DOHH2 (cell line): Measurements from ENCODE around the gene TEKT5.
"Not testable (repeated sequence)": the region's sequence is repeated elsewhere in the genome, so short reads cannot be mapped to it uniquely, and the experiment has no call there.

Experiments used
- H3F3A ChIP-seq: fragments of 200-600 bp; sonication (generic), shearing (Covaris generic); 2 replicates; pipeline ENCODE4 v1.6.0; 2016; ENCODE audit warnings: antibody characterized with exemption, mild to moderate bottlenecking; ENCODE audit not compliant: control insufficient read depth, insufficient read depth
- H3K27ac ChIP-seq: fragments of 200-600 bp; sonication (generic); 2 replicates; pipeline ENCODE4 v1.5.1; 2014; ENCODE audit warnings: low read depth, mild to moderate bottlenecking, low read length, moderate library complexity
- H3K27me3 ChIP-seq: fragments of 200-600 bp; sonication (generic); 2 replicates; pipeline ENCODE4 v1.6.1; 2014; ENCODE audit warnings: mild to moderate bottlenecking, low read length, mixed read lengths; ENCODE audit not compliant: control insufficient read depth
- H3K36me3 ChIP-seq: fragments of 200-600 bp; sonication (generic); 2 replicates; pipeline ENCODE4 v1.6.1; 2014; ENCODE audit warnings: mild to moderate bottlenecking, low read length, moderate library complexity, mixed read lengths; ENCODE audit not compliant: control insufficient read depth
- H3K4me1 ChIP-seq: fragments of 200-600 bp; sonication (generic); 2 replicates; pipeline ENCODE4 v1.6.1; 2014; ENCODE audit warnings: mild to moderate bottlenecking, low read length, mixed read lengths; ENCODE audit not compliant: control insufficient read depth
- H3K4me2 ChIP-seq: fragments of 200-600 bp; sonication (generic); 2 replicates; pipeline ENCODE4 v1.6.0; 2014; ENCODE audit warnings: mild to moderate bottlenecking, low read length, moderate library complexity
- H3K4me3 ChIP-seq: fragments of 200-600 bp; sonication (generic); 2 replicates; pipeline ENCODE4 v1.5.1; 2014; ENCODE audit warnings: mild to moderate bottlenecking, low read length, mixed read lengths
- H3K79me2 ChIP-seq: fragments of 200-600 bp; sonication (generic); 2 replicates; pipeline ENCODE4 v1.6.1; 2014; ENCODE audit warnings: mild to moderate bottlenecking, low read length, mixed read lengths; ENCODE audit not compliant: control insufficient read depth
- H3K9me2 ChIP-seq: fragments of 200-600 bp; sonication (generic); replicated peaks from 2 replicates; pipeline ENCODE4 v1.6.1; 2014; ENCODE audit warnings: mild to moderate bottlenecking, low read length, mixed read lengths; ENCODE audit not compliant: control insufficient read depth
- H3K9me3 ChIP-seq: fragments of 200-600 bp; sonication (generic); 2 replicates; pipeline ENCODE4 v1.6.1; 2014; ENCODE audit warnings: antibody characterized with exemption, low read length, mixed read lengths; ENCODE audit not compliant: control insufficient read depth, insufficient read depth
- H4K20me1 ChIP-seq: fragments of 200-600 bp; sonication (generic); 2 replicates; pipeline ENCODE4 v1.6.0; 2014; ENCODE audit warnings: low read depth, mild to moderate bottlenecking, antibody characterized with exemption, low read length, moderate library complexity; ENCODE audit not compliant: control insufficient read depth, insufficient read depth
- EZH2phosphoT487 ChIP-seq: fragments of 200-600 bp; sonication (generic); IDR thresholded peaks from 2 replicates; pipeline ENCODE4 v1.6.1; 2017; ENCODE audit warnings: borderline replicate concordance, mild to moderate bottlenecking, antibody characterized with exemption, low read length, moderate library complexity, mixed read lengths
- TF ChIP-seq, protein P1 (sequence below): fragments of 200-600 bp; sonication (generic); IDR thresholded peaks from one replicate; pipeline ENCODE4 v1.5.1; 2014; ENCODE audit warnings: antibody characterized with exemption, mild to moderate bottlenecking, low read depth, low read length; ENCODE audit not compliant: poor library complexity, severe bottlenecking

Gene TEKT5

DNA sequence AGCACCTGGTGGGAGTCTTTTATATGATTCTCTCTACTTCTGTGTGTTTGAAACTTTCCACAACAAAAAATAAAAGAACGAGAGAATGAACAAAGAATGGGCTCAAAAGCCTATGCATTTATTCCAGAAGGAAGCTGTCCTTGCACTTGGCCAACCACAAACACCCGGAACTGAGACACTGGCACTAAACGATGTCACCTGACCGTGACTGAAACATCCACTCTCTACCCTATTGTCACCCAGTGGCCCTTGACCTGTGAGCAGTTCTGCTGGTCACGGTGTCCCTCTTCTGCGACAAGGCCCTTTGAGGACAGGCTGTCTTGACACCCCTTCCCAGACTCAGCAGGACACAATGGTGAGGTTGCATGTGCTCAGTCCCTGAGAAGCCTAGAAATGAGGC is 56.6 kb downstream of the TEKT5 start:
- TF ChIP-seq, protein P1, sequence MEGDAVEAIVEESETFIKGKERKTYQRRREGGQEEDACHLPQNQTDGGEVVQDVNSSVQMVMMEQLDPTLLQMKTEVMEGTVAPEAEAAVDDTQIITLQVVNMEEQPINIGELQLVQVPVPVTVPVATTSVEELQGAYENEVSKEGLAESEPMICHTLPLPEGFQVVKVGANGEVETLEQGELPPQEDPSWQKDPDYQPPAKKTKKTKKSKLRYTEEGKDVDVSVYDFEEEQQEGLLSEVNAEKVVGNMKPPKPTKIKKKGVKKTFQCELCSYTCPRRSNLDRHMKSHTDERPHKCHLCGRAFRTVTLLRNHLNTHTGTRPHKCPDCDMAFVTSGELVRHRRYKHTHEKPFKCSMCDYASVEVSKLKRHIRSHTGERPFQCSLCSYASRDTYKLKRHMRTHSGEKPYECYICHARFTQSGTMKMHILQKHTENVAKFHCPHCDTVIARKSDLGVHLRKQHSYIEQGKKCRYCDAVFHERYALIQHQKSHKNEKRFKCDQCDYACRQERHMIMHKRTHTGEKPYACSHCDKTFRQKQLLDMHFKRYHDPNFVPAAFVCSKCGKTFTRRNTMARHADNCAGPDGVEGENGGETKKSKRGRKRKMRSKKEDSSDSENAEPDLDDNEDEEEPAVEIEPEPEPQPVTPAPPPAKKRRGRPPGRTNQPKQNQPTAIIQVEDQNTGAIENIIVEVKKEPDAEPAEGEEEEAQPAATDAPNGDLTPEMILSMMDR = no peak
- no peak for TF ChIP-seq EZH2phosphoT487
- H3F3A ChIP-seq = no peaks in the 10 kb centered on the region
- no peaks in the 10 kb centered on the region for H3K9me2 ChIP-seq
- no peaks in the 10 kb centered on the region for H3K27me3 ChIP-seq
- no peak overlapping the region for H3K27ac ChIP-seq
- H3K36me3 ChIP-seq = no peaks in the 10 kb centered on the region
- H4K20me1 ChIP-seq = no peaks in the 10 kb centered on the region
- no peak overlapping the region for H3K4me3 ChIP-seq
- H3K4me1 ChIP-seq = no peaks in the 10 kb centered on the region
- H3K79me2 ChIP-seq = no peaks in the 10 kb centered on the region
- H3K4me2 ChIP-seq = no peak overlapping the region
- no peaks in the 10 kb centered on the region for H3K9me3 ChIP-seq

DNA sequence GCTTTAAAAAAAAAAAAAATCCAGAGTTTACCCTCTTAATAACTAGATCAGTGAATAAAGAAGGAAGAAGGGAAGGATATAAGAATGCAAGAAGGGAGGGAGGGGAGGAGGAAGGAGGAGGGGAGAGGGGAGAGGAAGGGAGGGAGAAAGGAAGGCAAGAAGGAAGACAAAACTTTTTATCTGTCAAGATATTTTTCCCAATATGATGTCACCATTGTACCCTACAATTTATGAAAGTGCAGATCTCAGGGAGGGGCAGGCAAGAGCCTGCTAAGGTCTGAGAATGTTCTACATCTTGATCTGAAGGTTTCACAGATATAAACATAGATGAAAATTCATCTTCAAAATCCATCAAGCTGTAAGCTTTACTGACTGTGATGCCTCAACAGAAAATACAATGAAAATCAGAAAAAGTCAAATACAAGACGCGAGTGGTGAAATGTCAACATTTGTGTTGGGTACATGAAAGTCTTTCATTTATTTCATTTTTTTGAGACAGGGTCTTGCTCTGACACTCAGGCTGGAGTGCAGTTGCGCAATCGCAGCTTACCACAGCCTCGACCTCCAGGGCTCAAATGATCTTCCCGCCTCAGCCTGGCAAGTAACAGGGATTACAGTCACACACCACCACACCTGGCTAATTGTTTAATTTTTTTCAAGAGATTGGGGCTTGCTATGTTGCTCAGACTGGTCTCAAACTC is 57.2 kb downstream of the TEKT5 start:
- Histone ChIP-seq H4K20me1 (no peaks in the 10 kb centered on the region), H3K27ac (no peak overlapping the region), H3K4me2 (no peak overlapping the region), H3K4me3 (no peak overlapping the region), H3K36me3 (no peaks in the 10 kb centered on the region), H3K79me2 (no peaks in the 10 kb centered on the region), H3K9me2 (no peaks in the 10 kb centered on the region), H3F3A (no peaks in the 10 kb centered on the region), H3K27me3 (no peaks in the 10 kb centered on the region), H3K9me3 (no peaks in the 10 kb centered on the region), H3K4me1 (no peaks in the 10 kb centered on the region)
- TF ChIP-seq EZH2phosphoT487 = no peak
- TF ChIP-seq, protein P1 = no peak

DNA sequence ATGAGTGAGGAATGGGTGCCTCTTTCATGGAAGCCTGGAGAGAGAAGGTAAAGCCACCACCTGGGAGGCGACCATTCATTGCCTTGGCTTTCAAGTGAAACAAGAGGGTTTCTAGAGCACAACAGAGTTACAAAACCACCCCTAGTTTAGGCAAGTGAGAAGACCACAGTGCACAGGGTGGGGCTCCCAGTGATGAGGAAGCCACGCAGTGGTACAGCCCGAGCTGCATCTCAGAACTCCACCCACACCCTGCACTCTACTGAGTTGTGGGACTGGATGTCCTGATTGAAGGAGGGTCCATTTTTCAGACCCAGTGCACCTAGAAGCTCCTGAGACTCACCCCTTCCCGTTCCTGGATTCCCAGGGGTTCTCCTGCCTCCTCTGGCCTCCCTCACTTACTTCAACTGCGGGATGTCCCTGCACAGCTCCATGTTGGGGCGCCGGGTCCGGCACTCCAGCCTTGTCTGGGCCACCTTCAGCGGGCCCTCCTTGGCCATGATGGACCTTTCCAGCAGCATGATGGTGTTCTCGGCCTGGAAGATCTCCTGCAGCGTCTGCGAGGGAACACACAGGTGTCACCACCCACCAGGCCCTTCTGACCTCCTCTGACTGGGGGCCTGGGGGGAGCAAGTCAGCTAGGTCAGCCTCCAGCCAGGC is 59.2 kb downstream of the TEKT5 start:
- no peak overlapping the region for H3K4me3 ChIP-seq
- no peak overlapping the region for H3K27ac ChIP-seq
- H4K20me1 ChIP-seq = no peaks in the 10 kb centered on the region
- no peaks in the 10 kb centered on the region for H3K36me3 ChIP-seq
- TF ChIP-seq, protein P1 = no peak
- no peak for TF ChIP-seq EZH2phosphoT487
- no peak overlapping the region for H3K4me2 ChIP-seq
- no peaks in the 10 kb centered on the region for H3K4me1 ChIP-seq
- no peaks in the 10 kb centered on the region for H3K9me3 ChIP-seq
- H3F3A ChIP-seq = no peaks in the 10 kb centered on the region
- H3K9me2 ChIP-seq = no peaks in the 10 kb centered on the region
- H3K79me2 ChIP-seq = no peaks in the 10 kb centered on the region
- H3K27me3 ChIP-seq = no peaks in the 10 kb centered on the region

DNA sequence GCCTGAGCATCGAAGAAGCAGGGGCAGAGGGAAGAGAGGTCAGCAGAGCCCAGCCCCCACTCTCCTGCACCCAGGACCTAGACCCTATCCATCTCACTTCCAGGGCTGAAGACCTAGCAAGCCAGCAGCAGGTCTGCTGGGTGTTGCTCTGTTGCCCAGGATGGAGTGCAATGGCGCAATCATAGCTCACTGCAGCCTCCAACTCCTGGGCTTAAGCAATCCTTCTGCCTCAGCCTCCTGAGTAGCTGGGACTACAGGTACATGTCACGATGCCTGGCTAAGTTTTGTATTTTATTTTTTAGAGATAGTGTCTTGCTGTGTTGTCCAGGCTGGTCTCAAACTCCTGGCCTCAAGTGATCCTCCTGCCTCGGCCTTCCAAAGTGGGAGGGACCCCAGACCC is 61.3 kb downstream of the TEKT5 start:
- not testable (repeated sequence) for H3K4me1 ChIP-seq, H3K79me2 ChIP-seq, H3K9me2 ChIP-seq, H3K4me3 ChIP-seq, H4K20me1 ChIP-seq, H3K27ac ChIP-seq, H3K4me2 ChIP-seq, H3K36me3 ChIP-seq, H3F3A ChIP-seq, H3K9me3 ChIP-seq, H3K27me3 ChIP-seq
